HG02571 (cell line): ENCODE results near the gene TVP23B.
A peak's percentile ranks its signal among the peaks of the same experiment; 100 is the strongest.
"Not testable (repeated sequence)": the region's sequence is repeated elsewhere in the genome, so short reads cannot be mapped to it uniquely, and the experiment has no call there.

Experiments used
- ATAC-seq: cut with Tn5 transposase; IDR thresholded peaks from one replicate; pipeline ENCODE4 v1.9.1; 2021; ENCODE audit warnings: mild to moderate bottlenecking, moderate library complexity; ENCODE audit not compliant: unreplicated experiment

TVP23B gene

GRCh38 chr17:18786890-18787289, 5.9 kb downstream of the TVP23B start:
- not testable (repeated sequence) for ATAC-seq

GRCh38 chr17:18791402-18791801, 10.4 kb downstream of the TVP23B start:
- ATAC-seq: not testable (repeated sequence)

- not testable (repeated sequence) for ATAC-seq
Measured at GRCh38 chr17:18794841-18795240, 13.9 kb downstream of the TVP23B start.

- not testable (repeated sequence) for ATAC-seq
Measured at GRCh38 chr17:18796887-18797286, 15.9 kb downstream of the TVP23B start.

- ATAC-seq: not testable (repeated sequence)
Measured at GRCh38 chr17:18803458-18804245, 22.7 kb downstream of the TVP23B start.

- ATAC-seq: not testable (repeated sequence)
Measured at GRCh38 chr17:18815924-18816323, 34.9 kb downstream of the TVP23B start.

- ATAC-seq: not testable (repeated sequence)
Measured at GRCh38 chr17:18816489-18817371, 35.7 kb downstream of the TVP23B start.

GRCh38 chr17:18821430-18821829, 40.4 kb downstream of the TVP23B start:
- not testable (repeated sequence) for ATAC-seq

GRCh38 chr17:18827613-18828012, 46.6 kb downstream of the TVP23B start:
- ATAC-seq: not testable (repeated sequence)

- ATAC-seq: no peak
Measured at GRCh38 chr17:18848501-18848900, 67.5 kb downstream of the TVP23B start.

- no peak for ATAC-seq
Measured at GRCh38 chr17:18850679-18851078, 69.7 kb downstream of the TVP23B start.

GRCh38 chr17:18851201-18851600, 70.2 kb downstream of the TVP23B start:
- no peak for ATAC-seq

GRCh38 chr17:18854956-18855355, 74.0 kb downstream of the TVP23B start:
- no peak for ATAC-seq

- ATAC-seq: peak; percentile 70
Measured at GRCh38 chr17:18855831-18856569, 75.0 kb downstream of the TVP23B start.
